GM13976 (cell line): ENCODE results near the gene GALNT5.
"Not testable (repeated sequence)": the region's sequence is repeated elsewhere in the genome, so short reads cannot be mapped to it uniquely, and the experiment has no call there.

Experiments used
- DNase-seq: peaks from one replicate; pipeline ENCODE4 v3.0.0; 2012; ENCODE audit warnings: low spot score
- in situ Hi-C: fragments of 300-500 bp; cut with MboI; formaldehyde crosslinking; loops from one replicate; pipeline ENCODE4 v1.12.0; 2022; ENCODE audit warnings: low sequenced_read_pairs, mixed read lengths, inconsistent platforms; ENCODE audit not compliant: unreplicated experiment
- TF ChIP-seq, protein P1 (sequence below): IDR thresholded peaks from 2 replicates; pipeline ENCODE4 v1.5.1; 2012; ENCODE audit warnings: borderline replicate concordance, mild to moderate bottlenecking; ENCODE audit not compliant: insufficient read depth; ENCODE audit errors: extremely low read depth, missing control alignments, control extremely low read depth

GALNT5 gene

DNA sequence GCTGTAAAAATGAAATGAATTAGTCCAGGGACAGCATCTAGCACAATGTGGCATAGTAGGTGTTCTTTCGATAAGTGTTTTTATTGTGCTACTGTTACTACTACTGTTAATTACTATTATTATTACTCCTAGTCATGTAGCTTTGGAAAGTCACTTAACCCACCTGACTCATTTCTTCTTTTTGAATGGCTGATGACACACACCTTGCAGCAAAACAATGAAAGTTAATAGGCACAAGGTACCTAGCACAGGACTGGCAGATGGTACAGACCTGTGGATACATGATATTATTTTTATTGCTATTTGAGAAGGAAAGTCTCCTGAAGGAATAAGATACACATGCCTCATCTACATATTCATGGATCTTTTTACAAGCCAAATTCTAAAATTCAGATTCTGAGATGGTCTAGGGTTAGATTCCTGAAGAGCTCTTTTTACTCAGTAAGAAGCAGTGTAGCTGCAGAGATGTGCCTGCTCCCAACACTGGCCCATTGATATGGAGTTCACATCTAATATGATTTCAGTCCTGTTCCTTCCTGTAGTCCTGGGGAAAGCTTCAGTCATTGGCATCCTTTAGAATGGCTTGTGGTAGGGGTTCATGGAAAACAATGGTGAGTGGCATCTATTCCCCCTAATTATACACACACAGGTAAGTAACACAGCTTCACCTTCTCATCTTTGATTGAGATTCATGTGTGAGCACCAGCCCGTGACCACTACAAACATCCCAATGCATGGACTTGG is 76.0 kb downstream of the GALNT5 start:
- in situ Hi-C loops, result no loop called here
- DNase-seq, result no peak
- TF ChIP-seq, protein P1, sequence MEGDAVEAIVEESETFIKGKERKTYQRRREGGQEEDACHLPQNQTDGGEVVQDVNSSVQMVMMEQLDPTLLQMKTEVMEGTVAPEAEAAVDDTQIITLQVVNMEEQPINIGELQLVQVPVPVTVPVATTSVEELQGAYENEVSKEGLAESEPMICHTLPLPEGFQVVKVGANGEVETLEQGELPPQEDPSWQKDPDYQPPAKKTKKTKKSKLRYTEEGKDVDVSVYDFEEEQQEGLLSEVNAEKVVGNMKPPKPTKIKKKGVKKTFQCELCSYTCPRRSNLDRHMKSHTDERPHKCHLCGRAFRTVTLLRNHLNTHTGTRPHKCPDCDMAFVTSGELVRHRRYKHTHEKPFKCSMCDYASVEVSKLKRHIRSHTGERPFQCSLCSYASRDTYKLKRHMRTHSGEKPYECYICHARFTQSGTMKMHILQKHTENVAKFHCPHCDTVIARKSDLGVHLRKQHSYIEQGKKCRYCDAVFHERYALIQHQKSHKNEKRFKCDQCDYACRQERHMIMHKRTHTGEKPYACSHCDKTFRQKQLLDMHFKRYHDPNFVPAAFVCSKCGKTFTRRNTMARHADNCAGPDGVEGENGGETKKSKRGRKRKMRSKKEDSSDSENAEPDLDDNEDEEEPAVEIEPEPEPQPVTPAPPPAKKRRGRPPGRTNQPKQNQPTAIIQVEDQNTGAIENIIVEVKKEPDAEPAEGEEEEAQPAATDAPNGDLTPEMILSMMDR, result no peak

DNA sequence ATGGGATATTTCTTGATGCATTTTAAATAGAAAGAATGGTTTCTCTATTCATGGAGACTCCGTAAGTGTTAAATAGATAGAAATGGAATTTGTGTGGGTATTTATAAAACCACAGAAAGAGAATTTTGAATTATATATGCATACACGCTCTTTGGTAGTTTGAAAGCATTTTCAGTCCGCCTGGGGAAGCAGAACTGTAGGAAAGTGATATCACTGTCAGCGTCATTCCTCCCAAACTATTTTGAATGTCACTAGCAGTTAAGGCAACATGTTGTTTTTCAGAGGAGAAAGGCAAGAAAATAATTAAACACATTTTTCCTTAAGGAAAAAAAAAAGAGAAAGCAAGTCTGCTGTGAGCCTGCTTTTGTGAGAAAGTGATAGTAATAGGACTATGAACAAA is 76.8 kb downstream of the GALNT5 start:
- DNase-seq, result no peak
- TF ChIP-seq, protein P1, result no peak
- in situ Hi-C loops, result no loop called here

DNA sequence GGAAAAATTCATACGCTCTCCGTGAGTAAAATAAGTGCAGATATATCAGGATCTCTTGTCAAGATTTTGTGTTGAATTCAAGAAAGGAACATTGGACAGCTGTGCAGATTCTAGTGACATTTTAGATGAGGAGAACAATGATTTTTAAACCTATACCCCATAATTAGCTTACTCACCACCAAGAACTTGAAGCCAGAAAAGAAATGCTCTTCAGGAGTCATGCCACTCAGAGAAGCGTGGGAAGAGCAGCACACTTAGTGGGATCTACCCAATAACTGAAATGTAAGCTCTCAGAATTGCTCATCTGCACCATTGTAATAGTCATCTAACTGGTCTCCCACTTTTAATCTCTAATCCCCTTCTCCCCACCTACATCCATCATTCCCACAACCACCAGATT is 77.3 kb downstream of the GALNT5 start:
- TF ChIP-seq, protein P1, result no peak
- DNase-seq, result no peak
- in situ Hi-C loops, result no loop called here

DNA sequence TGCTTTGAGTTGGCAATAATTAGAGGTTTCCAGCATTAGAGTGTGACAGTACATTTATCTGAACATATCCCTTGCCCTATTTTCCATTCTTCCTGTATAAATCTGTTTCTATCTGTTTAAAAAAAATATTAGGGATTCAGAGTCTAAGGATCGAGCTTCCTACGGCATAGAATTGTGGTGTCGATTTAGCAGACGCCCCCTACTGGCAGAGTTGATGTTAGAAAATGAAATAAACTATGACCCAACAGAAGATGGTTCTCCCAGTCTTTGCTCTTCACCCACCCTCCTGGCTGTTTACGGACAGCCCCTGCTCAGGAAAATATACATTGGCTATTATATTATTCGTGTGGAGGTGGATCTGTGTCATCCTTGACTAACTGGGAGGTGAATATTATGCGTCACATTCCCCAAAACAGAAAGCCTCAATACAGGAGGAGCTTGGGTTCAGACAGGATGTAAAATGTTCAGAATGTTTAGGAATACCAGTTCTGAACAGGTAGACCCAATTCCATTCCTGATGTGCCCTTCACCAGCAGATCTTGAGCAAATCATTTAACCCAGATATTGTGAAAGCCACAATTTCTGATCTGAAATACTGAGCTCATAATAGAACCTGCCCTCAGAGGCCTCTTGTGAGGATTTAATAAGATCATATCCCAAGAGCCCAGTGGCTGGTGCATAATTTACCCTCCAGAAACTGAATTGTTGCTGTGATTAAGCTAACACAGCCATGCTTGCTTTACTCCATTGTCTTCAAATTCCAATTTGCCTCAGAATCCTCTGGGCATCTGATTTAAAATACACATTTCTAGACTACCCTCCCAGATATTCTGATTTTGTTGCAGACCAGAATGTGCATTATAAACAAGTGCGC is 78.9 kb downstream of the GALNT5 start:
- TF ChIP-seq, protein P1, result peak; percentile 49
- peak; percentile 29 for DNase-seq
- in situ Hi-C loops, result no loop called here

DNA sequence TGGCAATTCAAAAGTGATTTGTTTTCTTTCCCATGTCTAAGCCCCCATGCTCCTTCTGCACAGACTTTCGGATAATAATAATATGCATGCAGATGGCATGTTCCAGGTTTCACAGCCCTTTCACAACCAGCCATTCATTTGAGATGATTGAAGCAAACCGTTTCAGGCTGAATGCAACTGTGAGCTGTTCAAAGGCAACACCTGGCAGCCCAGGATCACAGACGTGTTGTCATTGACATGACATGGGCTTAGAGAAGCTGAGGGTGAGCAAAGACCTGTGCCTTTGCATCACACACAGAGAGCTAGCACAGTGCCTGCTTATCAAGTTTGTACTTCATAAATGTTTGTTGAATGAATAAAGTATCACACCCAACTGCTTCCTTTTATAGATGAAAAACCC is 80.5 kb downstream of the GALNT5 start:
- TF ChIP-seq, protein P1, result no peak
- no peak for DNase-seq
- in situ Hi-C loops, result no loop called here

DNA sequence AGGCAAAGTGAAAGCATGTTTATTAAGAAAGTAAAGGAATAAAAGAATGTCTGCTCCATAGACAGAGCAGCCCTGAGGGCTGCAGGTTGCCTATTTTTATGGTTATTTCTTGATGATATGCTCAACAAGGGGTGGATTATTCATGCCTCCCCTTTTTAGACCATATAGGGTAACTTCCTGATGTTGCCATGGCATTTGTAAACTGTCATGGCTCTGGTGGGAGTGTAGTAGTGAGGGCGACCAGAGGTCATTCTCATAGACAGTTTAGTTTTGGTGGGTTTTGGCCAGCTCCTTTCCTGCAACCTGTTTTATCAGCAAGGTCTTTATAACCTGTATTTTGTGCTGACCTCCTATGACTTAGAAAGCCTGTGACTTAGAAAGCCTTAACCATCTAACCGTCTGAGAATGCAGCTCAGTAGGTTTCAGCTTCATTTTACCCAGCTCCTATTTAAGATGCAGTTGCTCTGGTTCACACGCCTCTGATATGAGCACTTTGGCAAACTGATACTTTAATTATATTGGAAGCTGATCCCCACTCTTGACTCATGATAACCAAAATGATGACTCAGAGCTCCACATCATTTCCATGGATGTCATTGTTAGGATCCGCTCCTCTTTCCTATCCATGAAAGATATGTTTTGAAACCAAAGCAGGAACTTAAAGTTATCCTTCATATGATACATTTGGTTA is 82.6 kb downstream of the GALNT5 start:
- in situ Hi-C loops, result no loop called here
- TF ChIP-seq, protein P1, result no peak
- DNase-seq, result no peak

DNA sequence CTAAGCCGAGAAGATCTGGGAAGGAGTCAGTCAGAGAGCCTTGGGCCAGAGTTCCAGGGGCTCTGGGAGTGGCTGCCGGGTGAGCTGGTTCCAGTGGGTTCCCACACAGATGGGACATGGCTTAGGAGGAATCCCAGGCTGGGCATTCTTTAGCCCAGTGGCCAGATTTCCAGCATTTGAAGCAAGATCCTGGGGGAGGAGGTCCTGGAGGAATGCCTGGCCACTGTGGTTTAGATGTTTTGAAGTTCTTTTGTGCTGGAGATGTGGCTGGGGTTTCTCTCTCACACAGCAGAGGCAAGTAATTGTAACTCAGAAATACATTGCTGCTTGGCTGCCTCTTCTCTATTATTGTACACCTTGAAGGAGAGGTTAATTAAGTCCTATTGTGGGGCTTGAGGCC is 83.9 kb downstream of the GALNT5 start:
- DNase-seq, in situ Hi-C loops: not testable (repeated sequence)
